Body of pancreas (tissue), 4 donors: ENCODE measurements around the gene MILR1.

Experiments
- CTCF ChIP-seq, 7 experiments: fragments of 450-650 bp in 4 of 7; fragments of 200-600 bp in 3 of 7; sonication (generic) in 3 of 7; IDR thresholded peaks; one replicate each; pipeline ENCODE4 v1.5.1; 2016 to 2019; ENCODE audit warnings: antibody characterized with exemption in 7 of 7
- POLR2A ChIP-seq, 3 donors: fragments of 450-650 bp; IDR thresholded peaks; one replicate each; pipeline ENCODE4 v1.6.1; 2016; ENCODE audit warnings: antibody characterized with exemption in 3 of 3, mild to moderate bottlenecking in 2 of 3

GRCh38 chr17:64411999-64412771 lies 36.7 kb upstream of the MILR1 start:
- no peak for TF ChIP-seq CTCF (IDR thresholded peaks at IDR 0.05)
- no peak for TF ChIP-seq POLR2A (IDR thresholded peaks at IDR 0.05)
